ENCODE measurements around the gene BCKDHB.

DNA sequence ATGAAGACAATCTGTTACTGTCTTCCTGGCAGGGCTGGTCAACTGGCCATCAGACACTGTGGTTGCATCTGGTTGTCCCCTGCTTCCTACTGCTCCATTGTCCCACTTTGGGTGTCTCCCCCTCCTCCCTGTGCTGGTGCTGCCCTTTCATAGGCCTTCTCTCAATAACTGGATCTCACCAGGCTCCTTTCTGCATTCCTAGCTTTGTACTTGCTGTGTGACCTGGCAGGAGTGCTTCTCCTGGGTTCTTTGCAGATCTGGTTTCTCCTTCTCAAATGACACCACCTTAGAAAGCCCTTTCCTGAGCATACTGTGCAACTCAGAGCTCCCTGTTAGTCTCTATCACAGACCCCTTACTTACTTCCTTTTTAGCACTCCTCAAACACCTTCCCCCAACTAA lies 223.0 kb downstream of the BCKDHB start:
- TF ChIP-seq, protein P1, sequence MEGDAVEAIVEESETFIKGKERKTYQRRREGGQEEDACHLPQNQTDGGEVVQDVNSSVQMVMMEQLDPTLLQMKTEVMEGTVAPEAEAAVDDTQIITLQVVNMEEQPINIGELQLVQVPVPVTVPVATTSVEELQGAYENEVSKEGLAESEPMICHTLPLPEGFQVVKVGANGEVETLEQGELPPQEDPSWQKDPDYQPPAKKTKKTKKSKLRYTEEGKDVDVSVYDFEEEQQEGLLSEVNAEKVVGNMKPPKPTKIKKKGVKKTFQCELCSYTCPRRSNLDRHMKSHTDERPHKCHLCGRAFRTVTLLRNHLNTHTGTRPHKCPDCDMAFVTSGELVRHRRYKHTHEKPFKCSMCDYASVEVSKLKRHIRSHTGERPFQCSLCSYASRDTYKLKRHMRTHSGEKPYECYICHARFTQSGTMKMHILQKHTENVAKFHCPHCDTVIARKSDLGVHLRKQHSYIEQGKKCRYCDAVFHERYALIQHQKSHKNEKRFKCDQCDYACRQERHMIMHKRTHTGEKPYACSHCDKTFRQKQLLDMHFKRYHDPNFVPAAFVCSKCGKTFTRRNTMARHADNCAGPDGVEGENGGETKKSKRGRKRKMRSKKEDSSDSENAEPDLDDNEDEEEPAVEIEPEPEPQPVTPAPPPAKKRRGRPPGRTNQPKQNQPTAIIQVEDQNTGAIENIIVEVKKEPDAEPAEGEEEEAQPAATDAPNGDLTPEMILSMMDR (IDR thresholded peaks at IDR 0.05) = no peak
- TF ChIP-seq EZH2 (IDR thresholded peaks at IDR 0.05; ENCODE audit: borderline replicate concordance, insufficient read depth, low read depth, low read length, poor library complexity, severe bottlenecking) = no peak

Data from B cell (primary cell).